Lower lobe of right lung (tissue), 2 donors: ENCODE measurements around the gene PLS3. TPM values are rescaled to one million over a fixed set of nuclear protein-coding genes. Genes with fewer than 3 reads are reported as not detected.

Source experiments
- ATAC-seq, 2 donors: fragments of 200-7000 bp; cut with Tn5 transposase; one replicate each; pipeline ENCODE4 v1.9.1; 2020 to 2022; ENCODE audit warnings: mild to moderate bottlenecking in 2 of 2, moderate library complexity in 2 of 2
- DNase-seq: peaks from one replicate; pipeline ENCODE4 v3.0.0-alpha.2; 2020
- H3K27ac ChIP-seq: fragments of 200-600 bp; one replicate; pipeline ENCODE4 v1.8.0; 2022
- H3K27me3 ChIP-seq: fragments of 200-600 bp; one replicate; pipeline ENCODE4 v1.8.0; 2022; ENCODE audit warnings: low read depth
- H3K36me3 ChIP-seq: fragments of 200-600 bp; one replicate; pipeline ENCODE4 v1.8.0; 2022; ENCODE audit warnings: mild to moderate bottlenecking
- H3K4me1 ChIP-seq: fragments of 200-600 bp; one replicate; pipeline ENCODE4 v1.8.0; 2022
- H3K4me3 ChIP-seq: fragments of 200-600 bp; one replicate; pipeline ENCODE4 v1.8.0; 2022; ENCODE audit warnings: mild to moderate bottlenecking
- H3K9me3 ChIP-seq: fragments of 200-600 bp; one replicate; pipeline ENCODE4 v1.8.0; 2022
- intact Hi-C: fragments of 100-400 bp; cut with DNase I; formaldehyde crosslinking; loops from one replicate; pipeline ENCODE4 v1.11.0; 2022
- total RNA-seq: library from RNA; stranded (reverse); fragmentation: NEBNext Ultra II Directional; extraction: Animal tissue kit (Norgen Biotek cat#: 25700); gene quantifications from one replicate; pipeline ENCODE4 v1.2.1, GENCODE V29; 2021
- TF ChIP-seq, protein P1 (sequence below): fragments of 200-600 bp; IDR thresholded peaks from one replicate; pipeline ENCODE4 v1.8.0; 2022; ENCODE audit warnings: antibody characterized with exemption, mild to moderate bottlenecking
- donor health status: DM: no; HTN: yes; CAD: no; lungs with severe emphysema.

PLS3 gene
- total RNA-seq, 1 donor from 2014 or later: 138 TPM

DNA sequence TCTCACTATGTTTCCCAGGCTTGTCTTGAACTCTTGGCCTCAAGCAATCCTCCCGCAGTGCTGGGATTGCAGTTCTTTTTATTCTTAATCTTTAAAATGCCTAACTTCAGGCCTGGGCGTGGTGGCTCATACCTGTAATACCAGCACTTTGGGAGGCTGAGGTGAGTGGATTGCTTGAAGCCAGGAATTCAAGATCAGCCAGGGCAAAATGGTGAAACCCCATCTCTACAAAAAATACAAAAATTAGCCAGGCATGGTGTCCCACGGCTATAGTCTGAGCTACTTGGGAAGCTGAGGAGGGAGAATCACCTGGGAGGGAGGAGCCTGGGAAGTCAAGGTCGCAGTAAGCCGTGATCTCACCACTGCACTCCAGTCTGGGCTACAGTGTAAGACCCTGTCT is 45.9 kb downstream of the PLS3 start:
- TF ChIP-seq, protein P1, sequence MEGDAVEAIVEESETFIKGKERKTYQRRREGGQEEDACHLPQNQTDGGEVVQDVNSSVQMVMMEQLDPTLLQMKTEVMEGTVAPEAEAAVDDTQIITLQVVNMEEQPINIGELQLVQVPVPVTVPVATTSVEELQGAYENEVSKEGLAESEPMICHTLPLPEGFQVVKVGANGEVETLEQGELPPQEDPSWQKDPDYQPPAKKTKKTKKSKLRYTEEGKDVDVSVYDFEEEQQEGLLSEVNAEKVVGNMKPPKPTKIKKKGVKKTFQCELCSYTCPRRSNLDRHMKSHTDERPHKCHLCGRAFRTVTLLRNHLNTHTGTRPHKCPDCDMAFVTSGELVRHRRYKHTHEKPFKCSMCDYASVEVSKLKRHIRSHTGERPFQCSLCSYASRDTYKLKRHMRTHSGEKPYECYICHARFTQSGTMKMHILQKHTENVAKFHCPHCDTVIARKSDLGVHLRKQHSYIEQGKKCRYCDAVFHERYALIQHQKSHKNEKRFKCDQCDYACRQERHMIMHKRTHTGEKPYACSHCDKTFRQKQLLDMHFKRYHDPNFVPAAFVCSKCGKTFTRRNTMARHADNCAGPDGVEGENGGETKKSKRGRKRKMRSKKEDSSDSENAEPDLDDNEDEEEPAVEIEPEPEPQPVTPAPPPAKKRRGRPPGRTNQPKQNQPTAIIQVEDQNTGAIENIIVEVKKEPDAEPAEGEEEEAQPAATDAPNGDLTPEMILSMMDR: no peak
- ATAC-seq: no peak
- intact Hi-C loops: no loop called here
- Histone ChIP-seq H3K4me1 (no peaks in the 10 kb centered on the region), H3K36me3 (no peaks in the 10 kb centered on the region), H3K27me3 (no peaks in the 10 kb centered on the region), H3K4me3 (no peak overlapping the region), H3K9me3 (no peaks in the 10 kb centered on the region), H3K27ac (no peak overlapping the region)
- DNase-seq: no peak

GRCh38 chrX:115609621-115610020 is 48.6 kb downstream of the PLS3 start:
- Histone ChIP-seq H3K9me3 (no peaks in the 10 kb centered on the region), H3K36me3 (no peaks in the 10 kb centered on the region), H3K27ac (no peak overlapping the region), H3K4me1 (no peaks in the 10 kb centered on the region), H3K4me3 (no peak overlapping the region), H3K27me3 (no peaks in the 10 kb centered on the region)
- ATAC-seq (no peak), DNase-seq (no peak)
- TF ChIP-seq, protein P1: no peak
- intact Hi-C loops: no loop called here

GRCh38 chrX:115616943-115617563 is 56.1 kb downstream of the PLS3 start:
- DNase-seq: no peak
- peak in 1 of 2 donors; percentile 49 for ATAC-seq
- Histone ChIP-seq H3K36me3 (no peaks in the 10 kb centered on the region), H3K27ac (peak overlapping the region; percentile 6), H3K4me1 (peaks cover 4% of the 10 kb centered on the region), H3K9me3 (no peaks in the 10 kb centered on the region), H3K27me3 (no peaks in the 10 kb centered on the region), H3K4me3 (no peak overlapping the region)
- TF ChIP-seq, protein P1: no peak
- intact Hi-C loops: no loop called here

DNA sequence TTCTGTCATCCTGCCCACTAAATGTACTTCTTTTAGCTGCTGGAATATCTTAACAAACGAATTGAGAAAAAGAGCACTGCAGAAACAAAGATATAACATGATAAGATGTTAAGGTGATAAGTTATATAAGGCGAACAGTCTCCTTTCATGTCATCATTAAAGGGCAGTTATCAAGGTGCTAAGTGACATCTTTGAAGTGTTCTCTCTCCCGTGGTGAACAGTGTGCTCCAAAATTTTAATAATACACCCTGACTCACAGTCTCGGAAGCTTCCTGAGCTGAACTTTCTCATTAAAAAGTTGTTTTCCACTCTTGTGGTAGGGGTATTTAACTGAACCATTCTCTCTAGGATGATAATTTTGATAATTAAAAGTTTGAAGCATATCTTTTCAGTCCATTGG is 61.6 kb downstream of the PLS3 start:
- TF ChIP-seq, protein P1: no peak
- Histone ChIP-seq H3K36me3 (no peaks in the 10 kb centered on the region), H3K4me1 (no peaks in the 10 kb centered on the region), H3K27ac (no peak overlapping the region), H3K4me3 (no peak overlapping the region), H3K27me3 (no peaks in the 10 kb centered on the region), H3K9me3 (no peaks in the 10 kb centered on the region)
- intact Hi-C loops: no loop called here
- DNase-seq: no peak
- no peak for ATAC-seq

- H3K27me3 ChIP-seq: no peaks in the 10 kb centered on the region
- TF ChIP-seq, protein P1: no peak
- intact Hi-C loops: no loop called here
Measured at GRCh38 chrX:115624916-115625315, 63.9 kb downstream of the PLS3 start.

More at GRCh38 chrX:115624916-115625315, 63.9 kb downstream of the PLS3 start:
- Histone ChIP-seq H3K4me1 (no peaks in the 10 kb centered on the region), H3K36me3 (peaks cover 5% of the 10 kb centered on the region), H3K27ac (no peak overlapping the region), H3K4me3 (no peak overlapping the region), H3K9me3 (no peaks in the 10 kb centered on the region)
- DNase-seq (no peak), ATAC-seq (no peak)
